HEK293 (cell line): ENCODE data around the gene LRRC15.

Source experiments
- CTCF ChIA-PET: fragments of 350-600 bp; formaldehyde crosslinking; extraction: SDS; loops from one replicate; lab custom pipeline; 2021; ENCODE audit warnings: antibody characterized with exemption; lab: Yijun Ruan, JAX
- POLR2A ChIA-PET: fragments of 300-600 bp; formaldehyde crosslinking; extraction: SDS; loops from one replicate; lab custom pipeline; 2020; ENCODE audit warnings: antibody characterized with exemption, inconsistent platforms; lab: Yijun Ruan, JAX
- H3K27ac ChIP-seq: fragments of 200-500 bp; sonication (Bioruptor generic); 2 replicates; pipeline ENCODE4 v1.5.1; 2014; ENCODE audit warnings: low read depth, low read length, control low read depth, inconsistent platforms; ENCODE audit errors: extremely low read depth
- H3K36me3 ChIP-seq, 2 experiments: fragments of 200-500 bp in 1 of 2; sonication (Bioruptor generic) in 1 of 2; 1 replicate in 1 of 2; 2 replicates in 1 of 2; pipeline ENCODE4 v1.5.1; 2014 to 2017; ENCODE audit warnings: inconsistent platforms in 2 of 2, low read length in 2 of 2; ENCODE audit not compliant: control insufficient read depth in 2 of 2, insufficient read depth in 1 of 2
- H3K4me1 ChIP-seq: fragments of 200-500 bp; sonication (Bioruptor generic); 2 replicates; pipeline ENCODE4 v1.5.1; 2014; ENCODE audit warnings: mild to moderate bottlenecking, low read length, inconsistent platforms; ENCODE audit not compliant: control insufficient read depth, insufficient read depth
- H3K4me3 ChIP-seq: 2 replicates; pipeline ENCODE4 v1.5.1; 2011; ENCODE audit warnings: low read depth, mild to moderate bottlenecking, control low read depth, low read length, moderate library complexity
- H3K9me3 ChIP-seq: fragments of 200-500 bp; sonication (Bioruptor generic); 2 replicates; pipeline ENCODE4 v1.5.1; 2014; ENCODE audit warnings: low read depth, low read length, inconsistent platforms; ENCODE audit not compliant: control insufficient read depth, insufficient read depth
- INSM2 ChIP-seq: fragments of 450-650 bp; formaldehyde crosslinking; IDR thresholded peaks from 2 replicates; pipeline ENCODE4 v1.5.1; 2016; ENCODE audit warnings: missing biosample characterization, missing genetic modification characterization
- KLF1 ChIP-seq: fragments of 450-650 bp; formaldehyde crosslinking; IDR thresholded peaks from 2 replicates; pipeline ENCODE4 v1.5.1; 2016; ENCODE audit warnings: missing biosample characterization, missing genetic modification characterization
- KLF9 ChIP-seq: fragments of 450-650 bp; formaldehyde crosslinking; IDR thresholded peaks from 2 replicates; pipeline ENCODE4 v1.5.1; 2016; ENCODE audit warnings: missing biosample characterization, missing genetic modification characterization, low read depth
- MYNN ChIP-seq: fragments of 450-650 bp; formaldehyde crosslinking; IDR thresholded peaks from 2 replicates; pipeline ENCODE4 v1.5.1; 2016; ENCODE audit warnings: missing biosample characterization, missing genetic modification characterization, borderline replicate concordance
- SCRT1 ChIP-seq: fragments of 450-650 bp; formaldehyde crosslinking; IDR thresholded peaks from 2 replicates; pipeline ENCODE4 v1.5.1; 2016; ENCODE audit warnings: missing biosample characterization, missing genetic modification characterization, borderline replicate concordance
- ZBTB20 ChIP-seq: fragments of 450-650 bp; formaldehyde crosslinking; IDR thresholded peaks from 2 replicates; pipeline ENCODE4 v1.5.1; 2016; ENCODE audit warnings: missing biosample characterization, missing genetic modification characterization
- ZBTB48 ChIP-seq: fragments of 450-650 bp; formaldehyde crosslinking; IDR thresholded peaks from 2 replicates; pipeline ENCODE4 v1.5.1; 2016; ENCODE audit warnings: missing biosample characterization, missing genetic modification characterization
- ZBTB7A ChIP-seq: fragments of 450-650 bp; formaldehyde crosslinking; IDR thresholded peaks from 2 replicates; pipeline ENCODE4 v1.5.1; 2016; ENCODE audit warnings: low read depth, missing biosample characterization, missing genetic modification characterization
- ZNF133 ChIP-seq: fragments of 450-650 bp; formaldehyde crosslinking; IDR thresholded peaks from 2 replicates; pipeline ENCODE4 v1.5.1; 2016; ENCODE audit warnings: missing biosample characterization, missing genetic modification characterization
- ZNF146 ChIP-seq: fragments of 450-650 bp; formaldehyde crosslinking; IDR thresholded peaks from 2 replicates; pipeline ENCODE4 v1.5.1; 2016; ENCODE audit warnings: missing biosample characterization, missing genetic modification characterization
- ZNF148 ChIP-seq: fragments of 450-650 bp; formaldehyde crosslinking; IDR thresholded peaks from 2 replicates; pipeline ENCODE4 v1.5.0; 2017; ENCODE audit warnings: missing biosample characterization, missing genetic modification characterization, borderline replicate concordance
- ZNF155 ChIP-seq: fragments of 450-650 bp; formaldehyde crosslinking; IDR thresholded peaks from 2 replicates; pipeline ENCODE4 v1.5.1; 2016; ENCODE audit warnings: missing biosample characterization, missing genetic modification characterization
- ZNF174 ChIP-seq: fragments of 450-650 bp; formaldehyde crosslinking; IDR thresholded peaks from 2 replicates; pipeline ENCODE4 v1.5.0; 2017; ENCODE audit warnings: missing biosample characterization, mild to moderate bottlenecking, missing genetic modification characterization
- ZNF175 ChIP-seq: fragments of 450-650 bp; formaldehyde crosslinking; IDR thresholded peaks from 2 replicates; pipeline ENCODE4 v1.5.1; 2016; ENCODE audit warnings: missing biosample characterization, missing genetic modification characterization
- ZNF18 ChIP-seq: fragments of 450-650 bp; formaldehyde crosslinking; IDR thresholded peaks from 2 replicates; pipeline ENCODE4 v1.5.1; 2016; ENCODE audit warnings: missing biosample characterization, missing genetic modification characterization
- ZNF280C ChIP-seq: fragments of 450-650 bp; formaldehyde crosslinking; IDR thresholded peaks from 2 replicates; pipeline ENCODE4 v1.5.1; 2016; ENCODE audit warnings: missing biosample characterization, missing genetic modification characterization
- ZNF311 ChIP-seq: fragments of 450-650 bp; formaldehyde crosslinking; IDR thresholded peaks from 2 replicates; pipeline ENCODE4 v1.5.1; 2017; ENCODE audit warnings: missing biosample characterization, missing genetic modification characterization, borderline replicate concordance
- ZNF354C ChIP-seq: fragments of 450-650 bp; formaldehyde crosslinking; IDR thresholded peaks from 2 replicates; pipeline ENCODE4 v1.5.1; 2016; ENCODE audit warnings: missing biosample characterization, missing genetic modification characterization, low read depth, borderline replicate concordance
- ZNF473 ChIP-seq: fragments of 450-650 bp; formaldehyde crosslinking; IDR thresholded peaks from 2 replicates; pipeline ENCODE4 v1.5.1; 2017; ENCODE audit warnings: missing biosample characterization, missing genetic modification characterization
- ZNF488 ChIP-seq: fragments of 450-650 bp; formaldehyde crosslinking; IDR thresholded peaks from 2 replicates; pipeline ENCODE4 v1.5.1; 2016; ENCODE audit warnings: missing biosample characterization, missing genetic modification characterization
- ZNF514 ChIP-seq: fragments of 450-650 bp; formaldehyde crosslinking; IDR thresholded peaks from 2 replicates; pipeline ENCODE4 v1.5.1; 2016; ENCODE audit warnings: missing biosample characterization, missing genetic modification characterization
- ZNF544 ChIP-seq: fragments of 450-650 bp; formaldehyde crosslinking; IDR thresholded peaks from 2 replicates; pipeline ENCODE4 v1.5.0; 2017; ENCODE audit warnings: missing biosample characterization, missing genetic modification characterization
- ZNF571 ChIP-seq: fragments of 450-650 bp; formaldehyde crosslinking; IDR thresholded peaks from 2 replicates; pipeline ENCODE4 v1.5.0; 2017; ENCODE audit warnings: missing biosample characterization, missing genetic modification characterization
- ZNF670 ChIP-seq: fragments of 450-650 bp; formaldehyde crosslinking; IDR thresholded peaks from 2 replicates; pipeline ENCODE4 v1.5.1; 2016; ENCODE audit warnings: missing biosample characterization, missing genetic modification characterization, low read depth
- ZNF701 ChIP-seq: fragments of 450-650 bp; formaldehyde crosslinking; IDR thresholded peaks from 2 replicates; pipeline ENCODE4 v1.5.1; 2016; ENCODE audit warnings: missing biosample characterization, missing genetic modification characterization
- ZNF707 ChIP-seq: fragments of 450-650 bp; formaldehyde crosslinking; IDR thresholded peaks from 2 replicates; pipeline ENCODE4 v1.5.1; 2016; ENCODE audit warnings: missing biosample characterization, missing genetic modification characterization
- ZNF785 ChIP-seq: fragments of 450-650 bp; formaldehyde crosslinking; IDR thresholded peaks from 2 replicates; pipeline ENCODE4 v1.5.1; 2016; ENCODE audit warnings: missing biosample characterization, missing genetic modification characterization
- ZSCAN4 ChIP-seq: fragments of 450-650 bp; formaldehyde crosslinking; IDR thresholded peaks from 2 replicates; pipeline ENCODE4 v1.5.1; 2017; ENCODE audit warnings: missing biosample characterization, missing genetic modification characterization

LRRC15 gene

GRCh38 chr3:194324823-194325327 is 44.7 kb downstream of the LRRC15 start:
- no peak overlapping the region for H3K4me3 ChIP-seq
- ChIA-PET POLR2A (no interaction called here), CTCF (interaction anchor here (0.7 kb wide), 1 partner anchor 550 kb away, joined by 3 read pairs; no protein-coding TSS in a partner anchor)
- no peaks in the 10 kb centered on the region for H3K9me3 ChIP-seq
- H3K4me1 ChIP-seq: no peaks in the 10 kb centered on the region
- H3K27ac ChIP-seq: no peak overlapping the region
- H3K36me3 ChIP-seq: no peaks in the 10 kb centered on the region
- TF ChIP-seq ZNF280C (tag by site-specific recombination) (0 out of 2 replicates have a peak, but pooled peaks have one; percentile 49), ZNF148 (0 out of 2 replicates have a peak, but pooled peaks have one; percentile 46), ZBTB20 (tag by site-specific recombination) (peak; percentile 16; the same call in 1 of the 2 replicates), MYNN (tag by site-specific recombination) (peak; percentile 78), ZNF146 (tag by site-specific recombination) (peak; percentile 39; the same call in 1 of the 2 replicates), ZNF18 (tag by site-specific recombination) (peak; percentile 63), ZNF175 (peak; percentile 89; the same call in 1 of the 2 replicates), ZNF155 (tag by site-specific recombination) (0 out of 2 replicates have a peak, but pooled peaks have one; percentile 42), ZNF701 (tag by site-specific recombination) (0 out of 2 replicates have a peak, but pooled peaks have one; percentile 15), ZNF544 (tag by site-specific recombination) (no peak), ZNF354C (no peak), ZBTB7A (tag by site-specific recombination) (peak; percentile 68; the same call in 1 of the 2 replicates), ZNF670 (tag by site-specific recombination) (0 out of 2 replicates have a peak, but pooled peaks have one; percentile 58), KLF9 (tag by site-specific recombination) (peak; percentile 48), ZNF174 (tag by site-specific recombination) (no peak), ZBTB48 (tag by site-specific recombination) (0 out of 2 replicates have a peak, but pooled peaks have one; percentile 14), ZNF311 (tag by site-specific recombination) (0 out of 2 replicates have a peak, but pooled peaks have one; percentile 59), ZNF488 (tag by site-specific recombination) (peak; percentile 59; the same call in 1 of the 2 replicates), ZNF133 (tag by site-specific recombination) (0 out of 2 replicates have a peak, but pooled peaks have one; percentile 10), ZNF707 (tag by site-specific recombination) (peak; percentile 39), KLF1 (no peak), ZNF571 (peak; percentile 73; the same call in 1 of the 2 replicates), ZSCAN4 (tag by site-specific recombination) (peak; percentile 64; the same call in 1 of the 2 replicates), ZNF514 (tag by site-specific recombination) (0 out of 2 replicates have a peak, but pooled peaks have one; percentile 21), INSM2 (tag by site-specific recombination) (peak; percentile 54; the same call in 1 of the 2 replicates), SCRT1 (tag by site-specific recombination) (no peak; the same call in 1 of the 2 replicates), ZNF473 (tag by site-specific recombination) (peak; percentile 51; the same call in 1 of the 2 replicates), ZNF785 (peak; percentile 49)
